GM10248 (cell line): ENCODE results near the gene C2orf69.

Source experiments
- CTCF ChIA-PET: fragments of 300-600 bp; sonication (Branson Sonifier 250); formaldehyde crosslinking; extraction: SDS; loops from one replicate; lab custom pipeline; 2021; ENCODE audit warnings: antibody characterized with exemption; lab: Yijun Ruan, JAX
- POLR2A ChIA-PET: fragments of 350-650 bp; sonication (Branson Sonifier 250); formaldehyde crosslinking; extraction: SDS; loops from one replicate; lab custom pipeline; 2020; ENCODE audit warnings: antibody characterized with exemption; lab: Yijun Ruan, JAX
- DNase-seq: peaks from one replicate; pipeline ENCODE4 v3.0.0; 2012; ENCODE audit errors: extremely low spot score
- TF ChIP-seq, protein P1 (sequence below): IDR thresholded peaks from 2 replicates; pipeline ENCODE4 v1.5.1; 2012; ENCODE audit warnings: mild to moderate bottlenecking, low read depth; ENCODE audit errors: extremely low read depth, missing control alignments, control extremely low read depth

Gene C2orf69

DNA sequence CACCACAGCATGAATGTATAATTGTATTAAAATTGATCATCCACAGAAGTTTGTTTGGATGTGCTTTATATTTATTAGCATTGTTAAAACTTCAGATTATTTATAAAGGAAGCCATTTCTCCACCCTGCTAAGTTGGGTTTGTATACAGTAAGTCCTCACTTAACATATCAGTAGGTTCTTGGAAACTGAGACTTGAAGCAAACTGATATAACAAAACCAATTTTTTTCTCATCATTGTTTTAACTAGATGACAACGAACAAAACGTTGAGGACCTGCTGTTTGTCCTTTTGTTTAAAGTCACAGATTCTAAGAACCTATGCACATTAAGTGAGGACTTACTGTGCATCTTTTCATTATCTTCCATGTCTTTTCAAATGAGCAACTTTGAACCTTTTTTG lies 17.1 kb downstream of the C2orf69 start:
- ChIA-PET POLR2A (no interaction called here), CTCF (interaction anchor here (1.4 to 3.7 kb wide), 2 partner anchors 13 to 15 kb away, joined by 3 to 18 read pairs; no protein-coding TSS in a partner anchor)
- TF ChIP-seq, protein P1, sequence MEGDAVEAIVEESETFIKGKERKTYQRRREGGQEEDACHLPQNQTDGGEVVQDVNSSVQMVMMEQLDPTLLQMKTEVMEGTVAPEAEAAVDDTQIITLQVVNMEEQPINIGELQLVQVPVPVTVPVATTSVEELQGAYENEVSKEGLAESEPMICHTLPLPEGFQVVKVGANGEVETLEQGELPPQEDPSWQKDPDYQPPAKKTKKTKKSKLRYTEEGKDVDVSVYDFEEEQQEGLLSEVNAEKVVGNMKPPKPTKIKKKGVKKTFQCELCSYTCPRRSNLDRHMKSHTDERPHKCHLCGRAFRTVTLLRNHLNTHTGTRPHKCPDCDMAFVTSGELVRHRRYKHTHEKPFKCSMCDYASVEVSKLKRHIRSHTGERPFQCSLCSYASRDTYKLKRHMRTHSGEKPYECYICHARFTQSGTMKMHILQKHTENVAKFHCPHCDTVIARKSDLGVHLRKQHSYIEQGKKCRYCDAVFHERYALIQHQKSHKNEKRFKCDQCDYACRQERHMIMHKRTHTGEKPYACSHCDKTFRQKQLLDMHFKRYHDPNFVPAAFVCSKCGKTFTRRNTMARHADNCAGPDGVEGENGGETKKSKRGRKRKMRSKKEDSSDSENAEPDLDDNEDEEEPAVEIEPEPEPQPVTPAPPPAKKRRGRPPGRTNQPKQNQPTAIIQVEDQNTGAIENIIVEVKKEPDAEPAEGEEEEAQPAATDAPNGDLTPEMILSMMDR: no peak
- DNase-seq: no peak

DNA sequence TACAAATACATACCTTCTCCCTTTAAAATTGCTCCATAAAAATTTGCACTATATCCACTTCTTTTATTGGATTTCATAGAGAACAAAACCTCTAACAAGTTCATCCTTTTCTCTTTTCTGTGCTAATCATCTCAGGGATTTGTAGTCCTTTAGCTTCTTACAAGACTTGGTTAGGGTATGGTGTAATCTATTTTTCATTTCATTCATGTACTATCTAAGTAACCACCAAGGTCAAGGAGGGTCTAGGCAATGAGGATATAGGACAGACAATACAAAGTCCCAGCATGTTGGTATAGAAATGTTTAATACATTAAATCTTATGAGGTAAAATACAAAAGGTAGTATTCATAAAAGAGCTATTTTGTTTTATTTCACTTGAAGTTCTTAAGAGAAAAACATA lies 17.5 kb downstream of the C2orf69 start:
- no peak for DNase-seq
- ChIA-PET POLR2A (no interaction called here), CTCF (interaction anchor here (1.4 to 3.7 kb wide), 2 partner anchors 13 to 15 kb away, joined by 3 to 18 read pairs; no protein-coding TSS in a partner anchor)
- TF ChIP-seq, protein P1: no peak

DNA sequence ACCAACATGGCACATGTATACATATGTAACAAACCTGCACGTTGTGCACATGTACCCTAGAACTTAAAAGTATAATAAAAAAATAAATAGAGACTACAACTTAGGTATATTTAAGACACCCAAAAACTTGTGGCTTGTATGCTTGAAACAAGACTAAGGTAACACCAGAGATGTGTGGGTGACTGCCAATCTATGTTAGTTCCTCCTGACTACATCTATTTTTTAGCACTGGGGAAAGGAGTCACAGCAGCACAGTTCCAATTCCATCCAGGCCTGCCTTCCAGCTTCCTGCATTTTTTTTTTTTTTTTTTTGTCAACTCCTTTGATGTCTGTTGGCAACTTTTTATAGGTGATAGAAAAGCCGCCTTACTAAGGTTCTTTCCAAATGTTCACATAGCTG lies 18.2 kb downstream of the C2orf69 start:
- ChIA-PET POLR2A (no interaction called here), CTCF (interaction anchor here (1.4 to 3.7 kb wide), 3 partner anchors 12 to 17 kb away, joined by 3 to 18 read pairs (median 5); no protein-coding TSS in a partner anchor)
- TF ChIP-seq, protein P1: no peak
- no peak for DNase-seq

DNA sequence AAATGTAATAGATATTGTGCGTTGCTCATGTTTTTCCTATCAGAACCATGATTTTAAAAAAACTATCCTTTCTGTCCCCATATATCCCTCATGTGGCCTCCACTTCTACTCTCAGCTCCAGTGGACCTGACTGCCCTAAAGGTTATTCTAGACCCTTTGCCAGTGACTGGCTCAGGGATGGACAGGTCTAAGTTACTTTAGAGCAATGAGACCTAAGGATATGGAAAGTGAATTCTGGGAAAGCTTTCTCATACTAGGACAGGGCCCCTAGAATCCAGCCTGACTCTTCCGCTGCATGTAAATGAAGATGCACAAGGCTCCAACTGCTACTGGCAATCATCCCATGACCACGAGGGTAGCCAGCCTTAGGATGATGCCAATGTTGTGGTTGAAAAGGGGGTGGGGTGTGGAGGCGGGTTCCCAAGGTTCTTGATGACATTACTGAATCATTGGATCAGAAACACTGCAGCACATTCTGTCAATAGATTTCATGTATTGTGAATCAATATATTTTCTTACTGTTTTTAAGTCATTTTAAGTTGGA lies 21.3 kb downstream of the C2orf69 start:
- TF ChIP-seq, protein P1: no peak
- CTCF ChIA-PET: no interaction called here
- DNase-seq: no peak
- POLR2A ChIA-PET: no interaction called here

DNA sequence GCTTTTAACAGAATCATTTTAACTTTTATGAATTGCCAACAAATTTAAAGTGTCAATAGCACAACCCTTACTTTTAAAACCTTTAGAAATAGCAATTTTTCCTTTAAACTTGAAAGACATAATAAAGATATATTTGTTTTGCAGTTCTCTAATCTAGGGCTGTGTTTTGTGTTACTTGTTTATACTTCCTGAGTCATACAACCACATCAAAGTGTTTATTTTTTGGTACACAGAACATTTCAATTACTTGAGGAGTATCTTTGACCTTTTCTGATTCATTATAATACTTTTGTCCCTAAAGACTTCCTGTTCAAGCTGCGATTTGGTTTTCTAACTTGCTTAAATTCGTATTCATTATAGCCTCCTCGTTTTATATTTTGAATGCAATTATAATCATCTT lies 22.4 kb downstream of the C2orf69 start:
- DNase-seq: no peak
- CTCF ChIA-PET: interaction anchor here (1.8 kb wide), 1 partner anchor 11 kb away, joined by 4 read pairs; no protein-coding TSS in a partner anchor
- TF ChIP-seq, protein P1: no peak
- POLR2A ChIA-PET: no interaction called here

DNA sequence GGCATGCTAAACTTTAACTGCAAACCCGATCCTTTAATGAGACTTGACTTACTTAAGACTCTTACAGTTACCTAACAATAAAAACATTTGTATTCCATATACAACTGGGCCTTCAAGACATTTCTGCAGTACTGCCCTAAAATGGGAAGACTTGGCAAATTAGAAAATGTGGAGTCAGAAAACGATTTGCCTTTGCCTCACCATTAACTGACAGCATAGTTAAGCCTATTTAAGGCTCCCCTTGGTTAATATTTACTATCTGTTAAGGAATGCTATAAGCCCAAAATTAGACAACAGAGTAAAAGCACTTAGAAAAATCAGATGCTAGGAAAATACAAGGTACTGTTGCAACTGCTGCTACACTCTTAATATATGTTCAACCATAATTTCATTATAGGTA lies 25.5 kb downstream of the C2orf69 start:
- POLR2A ChIA-PET: no interaction called here
- CTCF ChIA-PET: interaction anchor here (2.2 kb wide), 1 partner anchor 13 kb away, joined by 5 read pairs; no protein-coding TSS in a partner anchor

More for the DNA sequence above, 25.5 kb downstream of the C2orf69 start:
- TF ChIP-seq, protein P1: no peak
- DNase-seq: no peak
